Epithelial cell of esophagus (primary cell): ENCODE data around the gene DESI1.
A peak's percentile ranks its signal among the peaks of the same experiment; 100 is the strongest.
"Not testable (repeated sequence)": the region's sequence is repeated elsewhere in the genome, so short reads cannot be mapped to it uniquely, and the experiment has no call there.

Experiments
- DNase-seq: peaks from one replicate; pipeline ENCODE4 v3.0.0; 2010; ENCODE audit warnings: low read depth
- H3K4me3 ChIP-seq: 2 replicates; pipeline ENCODE4 v1.5.1; 2011; ENCODE audit warnings: mild to moderate bottlenecking, low read length, control low read depth
- TF ChIP-seq, protein P1 (sequence below): IDR thresholded peaks from 2 replicates; pipeline ENCODE4 v1.5.1; 2011; ENCODE audit warnings: low read depth, mild to moderate bottlenecking, low read length, control low read depth, inconsistent platforms; ENCODE audit not compliant: insufficient read depth; ENCODE audit errors: missing control alignments

DESI1 gene

DNA sequence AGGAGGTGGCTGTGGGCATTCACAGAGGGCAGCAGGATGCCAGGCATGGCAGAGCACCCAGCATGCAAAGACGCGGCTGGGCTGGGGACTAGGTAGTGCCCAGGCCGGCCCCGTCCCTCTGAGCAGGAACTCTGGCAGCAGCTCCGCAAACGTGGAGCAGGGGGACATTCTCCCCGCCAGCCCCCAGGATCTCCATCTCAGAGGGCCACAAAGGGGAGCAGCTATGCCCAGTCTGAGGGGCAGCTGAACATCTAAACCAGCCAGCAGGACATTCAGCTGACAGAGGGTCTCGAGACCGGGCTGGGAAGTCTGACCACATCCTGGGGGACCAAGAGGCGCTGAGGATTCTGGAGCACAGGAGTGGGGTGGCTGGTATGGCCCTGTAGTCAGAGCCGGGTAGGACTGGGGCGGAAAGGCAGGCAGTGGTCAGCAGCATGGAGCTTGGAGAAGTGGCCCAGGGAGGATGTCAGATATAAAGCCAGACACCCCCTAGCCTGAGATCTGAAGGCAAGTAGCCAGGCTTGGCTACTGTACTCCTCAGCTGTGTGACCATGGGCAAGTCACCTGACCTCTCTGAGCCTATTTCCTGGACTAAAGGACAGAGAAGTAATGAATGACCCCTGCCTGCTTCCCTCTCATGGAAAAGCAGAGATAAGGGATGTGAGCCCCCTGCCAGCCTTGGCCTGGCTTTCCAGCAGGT lies 41.4 kb downstream of the DESI1 start:
- no peak overlapping the region for H3K4me3 ChIP-seq
- TF ChIP-seq, protein P1, sequence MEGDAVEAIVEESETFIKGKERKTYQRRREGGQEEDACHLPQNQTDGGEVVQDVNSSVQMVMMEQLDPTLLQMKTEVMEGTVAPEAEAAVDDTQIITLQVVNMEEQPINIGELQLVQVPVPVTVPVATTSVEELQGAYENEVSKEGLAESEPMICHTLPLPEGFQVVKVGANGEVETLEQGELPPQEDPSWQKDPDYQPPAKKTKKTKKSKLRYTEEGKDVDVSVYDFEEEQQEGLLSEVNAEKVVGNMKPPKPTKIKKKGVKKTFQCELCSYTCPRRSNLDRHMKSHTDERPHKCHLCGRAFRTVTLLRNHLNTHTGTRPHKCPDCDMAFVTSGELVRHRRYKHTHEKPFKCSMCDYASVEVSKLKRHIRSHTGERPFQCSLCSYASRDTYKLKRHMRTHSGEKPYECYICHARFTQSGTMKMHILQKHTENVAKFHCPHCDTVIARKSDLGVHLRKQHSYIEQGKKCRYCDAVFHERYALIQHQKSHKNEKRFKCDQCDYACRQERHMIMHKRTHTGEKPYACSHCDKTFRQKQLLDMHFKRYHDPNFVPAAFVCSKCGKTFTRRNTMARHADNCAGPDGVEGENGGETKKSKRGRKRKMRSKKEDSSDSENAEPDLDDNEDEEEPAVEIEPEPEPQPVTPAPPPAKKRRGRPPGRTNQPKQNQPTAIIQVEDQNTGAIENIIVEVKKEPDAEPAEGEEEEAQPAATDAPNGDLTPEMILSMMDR: no peak
- no peak for DNase-seq

DNA sequence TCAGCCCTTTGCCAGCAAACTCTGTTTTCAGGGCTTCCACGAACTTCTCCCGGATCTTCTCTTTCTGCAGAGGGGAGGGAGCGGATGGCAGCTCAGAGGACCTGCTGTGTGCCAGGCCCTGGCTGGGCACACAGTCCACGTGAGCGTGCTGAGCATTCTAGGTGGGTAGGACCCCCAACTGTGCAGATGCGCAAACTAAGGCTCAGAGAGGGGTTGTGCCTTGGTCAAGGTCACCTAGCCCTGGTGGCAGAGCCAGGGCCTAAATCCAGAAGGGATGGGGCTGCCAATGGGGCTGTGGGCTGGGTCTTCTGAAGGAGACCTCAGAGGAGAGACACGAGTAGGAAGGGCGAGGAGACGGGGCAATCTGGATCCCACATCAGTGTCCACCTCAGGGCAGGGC lies 42.0 kb downstream of the DESI1 start:
- DNase-seq: no peak
- no peak overlapping the region for H3K4me3 ChIP-seq
- TF ChIP-seq, protein P1: no peak

GRCh38 chr22:41578114-41578513 lies 42.7 kb downstream of the DESI1 start:
- TF ChIP-seq, protein P1: no peak
- DNase-seq: no peak
- H3K4me3 ChIP-seq: no peak overlapping the region

DNA sequence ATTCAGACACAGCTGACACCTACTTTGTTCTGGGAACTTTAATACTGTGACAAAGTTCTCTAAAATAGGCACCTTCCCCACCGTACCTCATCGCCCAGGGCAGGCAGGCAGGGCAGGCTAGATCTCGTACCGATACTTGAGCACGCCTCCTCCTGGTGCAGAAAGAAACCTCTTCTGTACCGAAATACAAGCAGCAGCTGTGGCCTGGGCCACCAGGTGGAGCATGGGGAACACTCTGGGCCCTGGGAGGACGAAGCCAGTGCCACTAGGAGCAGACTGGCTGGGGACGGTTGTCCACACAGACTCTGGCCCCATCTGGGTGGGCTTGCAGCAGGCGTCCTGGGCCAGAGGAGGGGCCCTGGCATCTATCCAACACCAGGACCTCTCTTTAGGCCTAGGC lies 44.0 kb downstream of the DESI1 start:
- no peak overlapping the region for H3K4me3 ChIP-seq
- DNase-seq: peak; percentile 66
- TF ChIP-seq, protein P1: peak; percentile 72

DNA sequence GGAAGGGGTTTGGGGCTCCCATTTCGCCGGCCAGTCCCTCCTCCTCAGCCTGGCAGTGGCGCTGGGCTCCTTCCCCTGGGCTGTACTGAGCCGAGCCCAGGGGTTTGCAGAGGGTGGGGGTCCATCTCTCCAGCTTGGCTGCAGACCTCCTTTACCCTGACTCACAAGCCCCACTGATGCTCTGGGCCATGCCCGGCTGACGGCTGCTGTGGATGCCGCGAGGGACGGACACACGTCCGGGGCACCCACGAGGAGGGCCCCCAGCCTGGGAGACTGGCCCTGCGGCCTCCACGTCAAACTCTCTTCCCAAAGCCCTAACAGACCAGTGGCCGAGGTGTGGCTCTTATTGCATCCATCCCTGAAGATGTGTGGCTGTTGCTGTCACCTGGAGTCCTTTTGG lies 45.3 kb downstream of the DESI1 start:
- TF ChIP-seq, protein P1: no peak
- DNase-seq: no peak
- H3K4me3 ChIP-seq: no peak overlapping the region

DNA sequence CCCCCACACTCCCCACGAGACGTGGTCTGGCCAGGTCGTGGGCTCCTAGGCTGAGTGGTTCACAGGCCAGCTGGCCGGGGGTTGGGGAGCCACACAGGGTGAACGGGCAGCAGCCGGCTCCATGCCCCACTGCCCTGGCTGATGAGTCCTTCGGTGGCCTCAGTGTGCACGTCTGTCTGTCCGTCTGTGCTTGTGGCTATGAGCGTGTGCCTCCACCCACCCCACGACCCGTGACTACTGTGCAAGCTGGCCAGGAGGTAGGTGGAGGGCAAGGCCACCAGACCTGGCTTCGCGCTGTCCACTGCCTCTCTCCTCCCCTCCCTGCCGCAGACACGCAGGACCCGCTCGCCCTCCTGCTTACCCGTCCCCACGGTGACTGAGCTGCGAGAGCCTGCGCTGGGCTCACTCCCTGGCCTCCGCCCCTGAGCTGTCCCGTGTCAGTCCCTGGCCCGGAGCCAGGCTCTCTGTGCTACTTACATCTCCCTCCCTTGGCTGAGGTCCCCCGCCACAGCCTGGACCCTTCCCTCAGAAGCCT lies 45.9 kb downstream of the DESI1 start:
- H3K4me3 ChIP-seq: no peak overlapping the region
- DNase-seq: no peak
- TF ChIP-seq, protein P1: no peak

- no peak for DNase-seq
- TF ChIP-seq, protein P1: no peak
Measured at GRCh38 chr22:41573677-41574076, 47.2 kb downstream of the DESI1 start.

GRCh38 chr22:41572305-41572704 lies 48.5 kb downstream of the DESI1 start:
- not testable (repeated sequence) for DNase-seq, H3K4me3 ChIP-seq

More at GRCh38 chr22:41573677-41574076, 47.2 kb downstream of the DESI1 start:
- no peak overlapping the region for H3K4me3 ChIP-seq
